SU-DHL-6 (cell line): Measurements from ENCODE around the gene OGG1.

Source experiments
- CTCF ChIP-seq: fragments of 200-600 bp; sonication (generic); IDR thresholded peaks from one replicate; pipeline ENCODE4 v1.5.1; 2017; ENCODE audit warnings: antibody characterized with exemption, mild to moderate bottlenecking, low read length, moderate library complexity; ENCODE audit not compliant: insufficient read depth, poor library complexity, severe bottlenecking
- EZH2phosphoT487 ChIP-seq: fragments of 200-600 bp; sonication (generic), shearing (Covaris generic); conservative IDR thresholded peaks from 2 replicates; pipeline ENCODE4 v1.6.1; 2018; ENCODE audit warnings: mild to moderate bottlenecking, antibody characterized with exemption, low read length, moderate library complexity, mixed read lengths

GRCh38 chr3:9769426-9770275, 19.9 kb downstream of the OGG1 start, which contains the start of gene CAMK1:
- TF ChIP-seq CTCF (no peak), EZH2phosphoT487 (no peak)
